ENCODE results near the gene THAP9. TPM values are rescaled to one million over a fixed set of nuclear protein-coding genes. Genes with fewer than 3 reads are reported as not detected.

The THAP9 gene
- total RNA-seq, 2 experiments from 2014 or later = 3.5 to 4.4 TPM

DNA sequence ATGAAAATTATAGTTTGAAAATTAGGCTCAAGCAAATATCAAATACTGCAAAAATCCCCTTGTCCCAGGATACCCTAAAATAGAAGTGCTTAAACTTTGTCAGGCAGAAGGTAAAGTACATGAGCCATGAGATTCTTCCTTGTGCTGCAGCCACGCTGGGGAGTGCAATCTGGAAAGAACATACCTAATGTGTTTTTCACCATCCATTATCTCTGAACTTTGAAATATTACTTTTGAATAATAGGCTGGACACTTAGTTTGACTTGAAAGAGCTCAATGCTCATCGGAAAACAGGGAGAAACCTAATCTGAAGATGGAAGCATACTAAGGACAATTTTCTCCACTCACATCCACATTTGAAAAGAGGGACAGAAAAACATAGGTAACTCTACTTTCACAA lies 18.9 kb downstream of the THAP9 start:
- no peak for ATAC-seq
- ChIA-PET POLR2A (no interaction called here), CTCF (no interaction called here)
- H3K9me3 Mint-ChIP-seq = no peaks in the 10 kb centered on the region
- no peak for DNase-seq
- peaks cover 4% of the 10 kb centered on the region for H3K36me3 Mint-ChIP-seq (ENCODE audit: low read depth)
- TF ChIP-seq, protein P1, sequence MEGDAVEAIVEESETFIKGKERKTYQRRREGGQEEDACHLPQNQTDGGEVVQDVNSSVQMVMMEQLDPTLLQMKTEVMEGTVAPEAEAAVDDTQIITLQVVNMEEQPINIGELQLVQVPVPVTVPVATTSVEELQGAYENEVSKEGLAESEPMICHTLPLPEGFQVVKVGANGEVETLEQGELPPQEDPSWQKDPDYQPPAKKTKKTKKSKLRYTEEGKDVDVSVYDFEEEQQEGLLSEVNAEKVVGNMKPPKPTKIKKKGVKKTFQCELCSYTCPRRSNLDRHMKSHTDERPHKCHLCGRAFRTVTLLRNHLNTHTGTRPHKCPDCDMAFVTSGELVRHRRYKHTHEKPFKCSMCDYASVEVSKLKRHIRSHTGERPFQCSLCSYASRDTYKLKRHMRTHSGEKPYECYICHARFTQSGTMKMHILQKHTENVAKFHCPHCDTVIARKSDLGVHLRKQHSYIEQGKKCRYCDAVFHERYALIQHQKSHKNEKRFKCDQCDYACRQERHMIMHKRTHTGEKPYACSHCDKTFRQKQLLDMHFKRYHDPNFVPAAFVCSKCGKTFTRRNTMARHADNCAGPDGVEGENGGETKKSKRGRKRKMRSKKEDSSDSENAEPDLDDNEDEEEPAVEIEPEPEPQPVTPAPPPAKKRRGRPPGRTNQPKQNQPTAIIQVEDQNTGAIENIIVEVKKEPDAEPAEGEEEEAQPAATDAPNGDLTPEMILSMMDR (IDR thresholded peaks at IDR 0.05) = no peak
- no peaks in the 10 kb centered on the region for H3K27me3 Mint-ChIP-seq
- H3K4me1 Mint-ChIP-seq (ENCODE audit: low read depth) = no peaks in the 10 kb centered on the region
- no peak overlapping the region for H3K4me3 Mint-ChIP-seq
- H3K27ac Mint-ChIP-seq = no peak overlapping the region
- intact Hi-C loops (cut with micrococcal nuclease) = no loop called here

DNA sequence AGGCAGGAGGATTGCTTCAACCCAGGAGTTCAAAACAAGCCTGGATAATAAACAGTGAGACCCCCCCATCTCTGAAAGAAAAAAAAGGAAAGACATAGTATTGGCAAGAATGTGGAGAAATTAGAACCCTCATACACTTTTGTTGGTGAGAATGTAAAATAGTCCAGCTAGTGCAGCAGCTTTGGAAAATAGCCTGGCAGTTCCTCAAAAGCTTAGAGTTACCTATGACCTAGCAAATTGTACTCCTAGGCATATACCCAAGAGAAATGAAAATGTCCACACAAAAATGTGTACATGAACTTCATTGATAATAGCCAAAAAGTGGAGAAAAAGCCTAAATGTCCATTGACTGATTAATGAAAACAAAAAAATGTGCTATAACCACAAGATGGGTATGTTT lies 21.3 kb downstream of the THAP9 start:
- H3K9me3 Mint-ChIP-seq = no peaks in the 10 kb centered on the region
- ATAC-seq (no peak), DNase-seq (no peak)
- ChIA-PET CTCF (no interaction called here), POLR2A (no interaction called here)
- TF ChIP-seq, protein P1 (IDR thresholded peaks at IDR 0.05) = no peak
- H3K4me3 Mint-ChIP-seq = no peak overlapping the region
- no peak overlapping the region for H3K27ac Mint-ChIP-seq
- intact Hi-C loops (cut with micrococcal nuclease) = no loop called here
- H3K27me3 Mint-ChIP-seq = no peaks in the 10 kb centered on the region
- H3K36me3 Mint-ChIP-seq (ENCODE audit: low read depth) = no peaks in the 10 kb centered on the region
- no peaks in the 10 kb centered on the region for H3K4me1 Mint-ChIP-seq (ENCODE audit: low read depth)

GRCh38 chr4:82930848-82931755 lies 30.6 kb downstream of the THAP9 start:
- POLR2A ChIA-PET = interaction anchor here (1.0 kb wide), 1 partner anchor 9 kb away, joined by 3 read pairs; no protein-coding TSS in a partner anchor
- Mint-ChIP-seq H3K27ac (no peak overlapping the region), H3K9me3 (no peaks in the 10 kb centered on the region), H3K4me3 (no peak overlapping the region), H3K27me3 (no peaks in the 10 kb centered on the region), H3K4me1 (ENCODE audit: low read depth) (no peaks in the 10 kb centered on the region), H3K36me3 (ENCODE audit: low read depth) (peaks cover 40% of the 10 kb centered on the region)
- intact Hi-C loops (cut with micrococcal nuclease) = no loop called here
- TF ChIP-seq, protein P1 (IDR thresholded peaks at IDR 0.05) = no peak
- DNase-seq (no peak), ATAC-seq (no peak)
- CTCF ChIA-PET = interaction anchor here (0.9 kb wide), 1 partner anchor 26 kb away, joined by 3 read pairs; no protein-coding TSS in a partner anchor

- no peak for DNase-seq
- intact Hi-C loops (cut with micrococcal nuclease) = no loop called here
- H3K4me1 Mint-ChIP-seq (ENCODE audit: low read depth) = no peaks in the 10 kb centered on the region
- ChIA-PET POLR2A (no interaction called here), CTCF (no interaction called here)
- H3K9me3 Mint-ChIP-seq = no peaks in the 10 kb centered on the region
- H3K27ac Mint-ChIP-seq = no peak overlapping the region
- no peak for ATAC-seq
- peaks cover 47% of the 10 kb centered on the region for H3K36me3 Mint-ChIP-seq (ENCODE audit: low read depth)
- TF ChIP-seq, protein P1 (IDR thresholded peaks at IDR 0.05) = no peak
- no peaks in the 10 kb centered on the region for H3K27me3 Mint-ChIP-seq
- no peak overlapping the region for H3K4me3 Mint-ChIP-seq
These were observed 33.9 kb downstream of the THAP9 start for GRCh38 chr4:82934441-82934840.

DNA sequence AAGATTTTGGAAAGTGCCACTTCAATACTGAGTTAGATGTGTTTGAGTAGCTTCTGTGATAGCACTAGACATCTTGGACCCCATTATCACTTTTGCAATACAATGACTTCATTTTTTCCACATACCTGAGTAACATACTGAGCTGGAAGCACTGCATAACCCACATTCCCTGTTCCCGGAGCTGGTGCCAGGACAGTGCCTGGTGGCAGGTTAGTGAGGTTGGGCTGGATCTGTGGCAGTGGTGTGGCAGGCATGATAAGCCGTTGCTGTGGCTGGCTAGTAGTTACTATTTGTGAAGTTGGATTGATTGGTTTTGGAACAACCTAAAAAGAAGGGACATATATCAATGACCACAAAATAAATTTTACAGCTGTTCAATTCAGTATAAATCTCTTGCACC lies 38.9 kb downstream of the THAP9 start:
- TF ChIP-seq, protein P1 (IDR thresholded peaks at IDR 0.05) = no peak
- H3K4me3 Mint-ChIP-seq = no peak overlapping the region
- no peak for ATAC-seq
- peaks cover 41% of the 10 kb centered on the region for H3K36me3 Mint-ChIP-seq (ENCODE audit: low read depth)
- intact Hi-C loops (cut with micrococcal nuclease) = no loop called here
- no peaks in the 10 kb centered on the region for H3K4me1 Mint-ChIP-seq (ENCODE audit: low read depth)
- H3K27ac Mint-ChIP-seq = no peak overlapping the region
- no peaks in the 10 kb centered on the region for H3K9me3 Mint-ChIP-seq
- no peak for DNase-seq
- ChIA-PET CTCF (no interaction called here), POLR2A (interaction anchor here (1.2 kb wide), 1 partner anchor 9 kb away, joined by 3 read pairs; no protein-coding TSS in a partner anchor)
- no peaks in the 10 kb centered on the region for H3K27me3 Mint-ChIP-seq

Data from activated CD8-positive, alpha-beta T cell treated with anti-CD3 and anti-CD28 coated beads for 36 hours (primary cell).